Keratinocyte (primary cell): ENCODE results near the gene BAIAP2. TPM values are rescaled to one million over a fixed set of nuclear protein-coding genes. Genes with fewer than 3 reads are reported as not detected.

ENCODE experiments used
- DNase-seq: peaks from one replicate; pipeline ENCODE4 v3.0.0-alpha.2; 2011; ENCODE audit warnings: low read depth, missing footprints, low spot score
- FAIRE-seq: peaks from 2 replicates; lab custom pipeline; 2011; peaks lifted over from hg19 to GRCh38; lab: Jason Lieb, UNC
- H2AFZ ChIP-seq: 2 replicates; pipeline ENCODE4 v1.6.0; 2012; ENCODE audit warnings: low read length, control low read depth, inconsistent platforms; ENCODE audit not compliant: control insufficient read depth
- H3K27ac ChIP-seq: 2 replicates; pipeline ENCODE4 v1.5.1; 2011; ENCODE audit warnings: low read length; ENCODE audit not compliant: control insufficient read depth, insufficient read depth
- H3K27me3 ChIP-seq: 3 replicates; pipeline ENCODE4 v1.6.0; 2011; ENCODE audit warnings: low read length; ENCODE audit not compliant: control insufficient read depth, insufficient read depth; ENCODE audit errors: extremely low read depth
- H3K36me3 ChIP-seq, 2 experiments: 2 replicates in 1 of 2; 3 replicates in 1 of 2; pipeline ENCODE4 v1.5.1; 2011; ENCODE audit warnings: low read length in 2 of 2, mild to moderate bottlenecking in 1 of 2; ENCODE audit not compliant: control insufficient read depth in 2 of 2, insufficient read depth in 2 of 2; ENCODE audit errors: extremely low read depth in 1 of 2
- H3K4me1 ChIP-seq: 3 replicates; pipeline ENCODE4 v1.5.1; 2011; ENCODE audit warnings: low read length; ENCODE audit not compliant: control insufficient read depth, insufficient read depth; ENCODE audit errors: extremely low read depth
- H3K4me2 ChIP-seq: 3 replicates; pipeline ENCODE4 v1.6.0; 2011; ENCODE audit warnings: low read depth, low read length; ENCODE audit not compliant: control insufficient read depth, insufficient read depth; ENCODE audit errors: extremely low read depth
- H3K4me3 ChIP-seq, 3 experiments: fragments of 200-600 bp in 1 of 3; sonication (generic) in 1 of 3; 2 replicates in 2 of 3; 3 replicates in 1 of 3; pipeline ENCODE4 v1.5.1; 2011 to 2016; ENCODE audit warnings: low read length in 3 of 3, mild to moderate bottlenecking in 3 of 3, control low read depth in 2 of 3, inconsistent platforms in 1 of 3, low read depth in 1 of 3, mixed read lengths in 1 of 3, mixed run types in 1 of 3, moderate library complexity in 1 of 3; ENCODE audit not compliant: control insufficient read depth in 2 of 3, insufficient read depth in 2 of 3; ENCODE audit errors: extremely low read depth in 1 of 3
- H3K79me2 ChIP-seq: 2 replicates; pipeline ENCODE4 v1.6.0; 2012; ENCODE audit warnings: low read length; ENCODE audit not compliant: control insufficient read depth, insufficient read depth
- H3K9ac ChIP-seq: 3 replicates; pipeline ENCODE4 v1.6.0; 2011; ENCODE audit warnings: low read length; ENCODE audit not compliant: control insufficient read depth, insufficient read depth; ENCODE audit errors: extremely low read depth
- H3K9me1 ChIP-seq: 3 replicates; pipeline ENCODE4 v1.6.0; 2011; ENCODE audit warnings: low read length; ENCODE audit not compliant: control insufficient read depth, insufficient read depth; ENCODE audit errors: extremely low read depth
- H3K9me3 ChIP-seq: 2 replicates; pipeline ENCODE4 v1.5.1; 2012; ENCODE audit warnings: low read depth, low read length; ENCODE audit not compliant: control insufficient read depth
- H4K20me1 ChIP-seq: 3 replicates; pipeline ENCODE4 v1.6.0; 2011; ENCODE audit warnings: low read length; ENCODE audit not compliant: control insufficient read depth, insufficient read depth; ENCODE audit errors: extremely low read depth
- EZH2 ChIP-seq: IDR thresholded peaks from one replicate; pipeline ENCODE4 v1.6.1; 2012; ENCODE audit warnings: inconsistent platforms, mild to moderate bottlenecking, low read length, moderate library complexity
- dilution Hi-C: fragments of 300-500 bp; cut with MboI; formaldehyde crosslinking; loops from one replicate; pipeline ENCODE4 v1.7.0; 2020; ENCODE audit warnings: low sequenced_read_pairs; ENCODE audit not compliant: extremely low pct_ligation_motif_present
- polyA plus RNA-seq, 5 experiments: library from polyadenylated mRNA; depleted of rRNA in 3 of 5; stranded (reverse) in 3 of 5; stranded (forward) in 1 of 5; unstranded in 1 of 5; fragments of >200 nt; gene quantifications; 1 replicate in 1 of 5; 2 replicates in 3 of 5; 3 replicates in 1 of 5; pipeline versions ENCODE4 v1.2.1 to v1.2.3, GENCODE V29; 2011 to 2012; ENCODE audit warnings: missing spikeins in 2 of 5, low read depth in 1 of 5, low replicate concordance in 1 of 5
- TF ChIP-seq, protein P1 (sequence below), 3 experiments: IDR thresholded peaks in 1 of 3; conservative IDR thresholded peaks in 1 of 3; optimal IDR thresholded peaks in 1 of 3; 2 replicates in 2 of 3; 3 replicates in 1 of 3; pipeline versions ENCODE3 to v1.5.1; 2011; ENCODE audit warnings: low read length in 3 of 3, mild to moderate bottlenecking in 3 of 3, moderate library complexity in 2 of 3, control low read depth in 1 of 3, inconsistent platforms in 1 of 3; ENCODE audit not compliant: insufficient read depth in 2 of 3; ENCODE audit errors: extremely low read depth in 1 of 3

The BAIAP2 gene
- polyA plus RNA-seq, 1 donor (not counting 4 experiments of a cell fraction or from before 2014, with no cell fraction given) = 56.7 TPM

DNA sequence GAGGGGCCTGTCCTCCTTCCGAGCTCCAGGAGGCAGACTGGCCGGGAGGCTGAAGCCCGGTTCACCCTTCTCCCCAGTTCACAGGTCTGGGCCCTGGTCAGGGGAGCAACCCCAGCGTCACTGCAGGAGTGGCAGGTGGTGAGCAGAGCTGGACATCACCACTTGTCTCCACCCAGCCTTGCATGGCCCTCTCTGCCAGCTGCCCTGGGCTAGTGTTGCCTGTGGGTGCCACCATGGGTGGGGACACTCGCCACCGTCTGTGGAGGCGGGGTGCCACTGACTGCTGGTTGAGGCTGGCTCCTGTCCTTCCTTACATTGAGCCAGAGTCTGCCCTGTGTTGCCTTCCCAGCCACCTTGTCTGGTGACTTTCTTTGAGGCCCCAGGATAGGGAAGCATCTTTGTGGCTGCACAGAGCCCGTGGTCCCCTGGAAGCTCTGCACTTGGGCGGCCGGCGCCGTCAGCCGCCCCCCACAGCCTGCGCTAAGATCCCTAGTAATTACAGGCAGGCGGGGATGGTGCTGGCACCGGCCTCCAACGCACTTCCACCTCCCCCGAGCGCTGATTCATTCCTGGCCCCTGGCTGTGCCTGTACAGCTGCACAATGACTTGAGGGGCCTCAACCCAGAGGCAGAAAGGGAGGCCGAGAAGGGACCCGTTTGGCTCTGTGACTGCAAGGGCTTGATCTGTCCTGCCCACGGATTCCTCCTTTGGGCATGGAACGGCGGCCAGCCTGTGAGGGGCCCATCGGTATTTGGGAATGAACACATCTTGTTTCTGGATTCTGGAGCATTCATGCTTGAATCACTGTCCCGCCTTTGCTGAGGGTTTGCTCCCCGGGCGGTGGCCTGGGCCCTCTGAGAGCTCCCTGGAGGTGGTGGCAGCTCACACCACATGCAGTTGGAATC, 5.2 kb downstream of the BAIAP2 start:
- Histone ChIP-seq H3K4me1 (peaks cover 86% of the 10 kb centered on the region), H3K9me3 (no peaks in the 10 kb centered on the region), H4K20me1 (peaks cover 47% of the 10 kb centered on the region), H3K9ac (peak overlapping the region; percentile 89), H3K4me2 (peak overlapping the region; percentile 99), H3K27ac (peak overlapping the region; percentile 72), H3K36me3 (peaks cover 14 to 32% of the 10 kb centered on the region in 2 experiments), H3K4me3 (peak overlapping the region; percentile 7 to 83 (median 32)), H3K79me2 (peaks cover 100% of the 10 kb centered on the region), H2AFZ (no peak overlapping the region), H3K27me3 (no peaks in the 10 kb centered on the region), H3K9me1 (peaks cover 12% of the 10 kb centered on the region)
- TF ChIP-seq, protein P1, sequence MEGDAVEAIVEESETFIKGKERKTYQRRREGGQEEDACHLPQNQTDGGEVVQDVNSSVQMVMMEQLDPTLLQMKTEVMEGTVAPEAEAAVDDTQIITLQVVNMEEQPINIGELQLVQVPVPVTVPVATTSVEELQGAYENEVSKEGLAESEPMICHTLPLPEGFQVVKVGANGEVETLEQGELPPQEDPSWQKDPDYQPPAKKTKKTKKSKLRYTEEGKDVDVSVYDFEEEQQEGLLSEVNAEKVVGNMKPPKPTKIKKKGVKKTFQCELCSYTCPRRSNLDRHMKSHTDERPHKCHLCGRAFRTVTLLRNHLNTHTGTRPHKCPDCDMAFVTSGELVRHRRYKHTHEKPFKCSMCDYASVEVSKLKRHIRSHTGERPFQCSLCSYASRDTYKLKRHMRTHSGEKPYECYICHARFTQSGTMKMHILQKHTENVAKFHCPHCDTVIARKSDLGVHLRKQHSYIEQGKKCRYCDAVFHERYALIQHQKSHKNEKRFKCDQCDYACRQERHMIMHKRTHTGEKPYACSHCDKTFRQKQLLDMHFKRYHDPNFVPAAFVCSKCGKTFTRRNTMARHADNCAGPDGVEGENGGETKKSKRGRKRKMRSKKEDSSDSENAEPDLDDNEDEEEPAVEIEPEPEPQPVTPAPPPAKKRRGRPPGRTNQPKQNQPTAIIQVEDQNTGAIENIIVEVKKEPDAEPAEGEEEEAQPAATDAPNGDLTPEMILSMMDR (optimal IDR thresholded peaks at IDR 0.05 in 1 of 3, IDR thresholded peaks at IDR 0.05 in 1 of 3, conservative IDR thresholded peaks at IDR 0.05 in 1 of 3; ENCODE audit: extremely low read depth in 1 of 3, insufficient read depth in 2 of 3, low read length in 3 of 3) = no peak
- no peak for TF ChIP-seq EZH2
- DNase-seq (no peak), FAIRE-seq (peak; percentile 87)
- dilution Hi-C loops = no loop called here

GRCh38 chr17:81040791-81041337, 5.9 kb downstream of the BAIAP2 start:
- DNase-seq (no peak), FAIRE-seq (no peak)
- no peaks in the 10 kb centered on the region for H3K9me3 ChIP-seq
- H3K9ac ChIP-seq = peak overlapping the region; percentile 89
- peak overlapping the region; percentile 72 for H3K27ac ChIP-seq
- no peak overlapping the region for H2AFZ ChIP-seq
- peaks cover 45% of the 10 kb centered on the region for H4K20me1 ChIP-seq
- peaks cover 12% of the 10 kb centered on the region for H3K9me1 ChIP-seq
- H3K4me2 ChIP-seq = peak overlapping the region; percentile 99
- TF ChIP-seq, protein P1 (optimal IDR thresholded peaks at IDR 0.05 in 1 of 3, IDR thresholded peaks at IDR 0.05 in 1 of 3, conservative IDR thresholded peaks at IDR 0.05 in 1 of 3; ENCODE audit: extremely low read depth in 1 of 3, insufficient read depth in 2 of 3, low read length in 3 of 3) = peak; percentile 62 to 76 (median 65)
- TF ChIP-seq EZH2 = no peak
- peak overlapping the region in 2 of 3 experiments; percentile 32 to 83 for H3K4me3 ChIP-seq
- peaks cover 100% of the 10 kb centered on the region for H3K79me2 ChIP-seq
- peaks cover 92% of the 10 kb centered on the region for H3K4me1 ChIP-seq
- H3K36me3 ChIP-seq = peaks cover 16 to 32% of the 10 kb centered on the region in 2 experiments
- dilution Hi-C loops = no loop called here
- H3K27me3 ChIP-seq = no peaks in the 10 kb centered on the region
